ENCODE data around the gene KCNQ1.

The KCNQ1 gene

DNA sequence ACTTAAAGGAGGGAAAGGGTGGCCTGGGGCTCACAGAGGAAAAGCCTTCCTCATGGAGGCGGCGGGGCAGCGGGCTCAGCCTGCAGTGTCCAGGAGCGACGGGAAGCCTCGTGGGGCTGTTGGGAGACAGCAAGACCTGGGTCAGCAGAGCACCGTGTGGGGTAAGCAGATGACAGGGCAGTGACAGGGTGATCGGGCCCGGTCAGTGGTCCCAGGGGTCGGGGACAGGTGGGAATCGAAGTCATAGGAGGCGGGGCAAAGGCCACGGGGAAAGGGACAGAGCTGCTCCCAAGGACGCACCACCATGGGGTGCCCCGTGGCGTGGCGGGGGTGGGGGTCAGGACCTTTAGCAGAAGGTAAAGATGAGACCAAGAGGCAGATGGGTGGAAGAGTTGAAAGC is 390.9 kb downstream of the KCNQ1 start:
- DNase-seq: no peak

DNA sequence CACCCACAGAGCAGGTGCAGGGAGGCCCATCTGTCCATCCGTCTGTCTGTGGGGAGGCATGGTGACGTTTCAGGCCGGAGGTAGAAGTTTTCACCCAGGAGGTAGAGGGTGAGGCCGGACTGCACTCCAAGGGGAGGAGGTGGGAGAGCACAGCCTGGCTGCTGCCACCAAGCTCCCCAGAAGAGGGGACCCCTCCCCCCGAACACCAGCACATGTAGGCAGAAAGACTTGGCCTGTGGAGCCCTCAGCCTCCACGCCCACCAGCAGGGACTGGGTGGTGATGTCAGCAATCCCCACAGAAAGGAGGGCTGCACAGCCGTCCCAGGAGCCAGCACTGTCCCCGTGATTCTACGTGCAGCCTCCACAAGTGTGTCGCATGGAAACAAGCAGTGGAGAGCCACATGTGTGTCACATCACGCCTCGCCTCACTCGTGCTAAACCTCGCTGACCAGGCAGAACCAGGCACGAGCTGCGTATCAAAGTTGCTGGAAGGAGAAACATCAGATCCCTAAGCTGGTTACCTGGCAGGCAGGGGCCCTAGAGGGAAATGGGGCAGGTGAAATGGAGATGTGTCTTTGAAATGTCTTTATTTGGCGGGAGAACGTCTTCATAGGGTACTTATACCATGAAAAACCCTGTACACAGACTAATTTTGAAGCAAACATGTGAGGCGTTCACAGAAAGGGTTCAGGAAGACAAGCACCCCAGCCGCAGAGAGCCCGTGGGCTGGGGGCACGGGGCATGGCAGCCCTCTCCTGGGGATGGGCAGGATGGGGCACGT is 391.7 kb downstream of the KCNQ1 start:
- no peak for DNase-seq

DNA sequence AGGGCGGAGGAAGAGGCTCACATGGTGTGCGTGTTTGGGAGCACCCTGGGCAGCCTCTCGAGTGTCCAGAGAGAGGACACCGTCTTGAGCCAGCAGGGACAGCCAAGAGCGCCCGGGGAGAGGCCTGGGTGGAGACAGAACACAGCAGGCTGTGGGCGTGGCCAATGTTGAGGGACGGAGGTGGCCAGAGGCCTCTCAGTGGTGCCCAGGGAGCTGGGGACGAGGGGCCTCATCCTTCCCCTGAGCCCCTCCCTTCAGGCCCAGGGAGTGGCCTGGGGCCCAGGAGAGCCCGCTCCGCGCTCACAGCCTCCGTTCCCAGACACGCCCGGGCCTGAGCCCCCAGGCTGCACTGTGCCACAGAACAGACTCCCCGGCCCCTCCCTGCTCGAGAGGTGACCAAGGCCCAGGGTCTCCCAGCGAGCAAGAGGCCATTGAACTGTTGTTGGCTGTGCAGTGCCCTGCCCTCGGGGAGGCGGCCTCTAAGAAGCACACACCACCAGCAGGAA is 392.3 kb downstream of the KCNQ1 start:
- DNase-seq: no peak

DNA sequence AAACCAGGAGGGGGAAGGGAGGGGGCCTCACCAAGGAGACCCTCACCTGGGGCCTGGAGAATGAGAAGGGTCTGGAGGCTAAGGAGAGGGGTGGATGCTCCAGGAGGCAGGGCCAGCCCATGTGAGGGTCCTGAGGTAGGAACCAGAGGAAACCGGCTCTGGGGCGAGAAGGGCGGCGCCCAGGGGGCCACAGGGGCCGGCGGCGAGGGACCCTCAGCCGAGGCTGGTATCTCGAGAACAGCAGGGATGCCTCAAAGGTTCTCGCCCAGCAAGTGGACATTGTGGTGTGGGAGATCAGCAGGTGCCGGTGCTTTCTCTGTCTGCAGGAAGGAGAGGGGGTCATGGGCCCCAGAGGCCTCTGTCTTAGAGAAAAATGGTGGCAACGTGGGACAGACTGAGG is 392.8 kb downstream of the KCNQ1 start:
- no peak for DNase-seq

DNA sequence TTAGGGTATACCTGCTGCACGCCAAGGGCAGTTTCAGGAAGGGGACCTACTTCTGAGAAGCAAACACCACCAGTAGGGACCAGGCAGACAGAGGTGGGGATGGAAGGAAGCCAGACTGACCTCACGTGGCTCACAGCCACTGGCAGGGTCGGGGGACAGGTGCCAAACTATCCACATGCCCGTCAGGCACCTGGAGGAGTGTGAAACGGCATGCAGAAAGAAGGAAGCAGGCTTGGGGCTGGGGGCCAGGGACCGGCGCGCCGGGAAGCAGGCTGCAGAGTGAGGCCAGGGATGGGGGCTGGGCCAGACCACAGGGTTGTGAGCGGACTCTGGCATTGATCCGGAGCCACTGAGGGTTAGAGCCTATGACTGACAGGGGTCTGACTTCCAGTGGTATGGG is 393.3 kb downstream of the KCNQ1 start:
- DNase-seq: no peak

DNA sequence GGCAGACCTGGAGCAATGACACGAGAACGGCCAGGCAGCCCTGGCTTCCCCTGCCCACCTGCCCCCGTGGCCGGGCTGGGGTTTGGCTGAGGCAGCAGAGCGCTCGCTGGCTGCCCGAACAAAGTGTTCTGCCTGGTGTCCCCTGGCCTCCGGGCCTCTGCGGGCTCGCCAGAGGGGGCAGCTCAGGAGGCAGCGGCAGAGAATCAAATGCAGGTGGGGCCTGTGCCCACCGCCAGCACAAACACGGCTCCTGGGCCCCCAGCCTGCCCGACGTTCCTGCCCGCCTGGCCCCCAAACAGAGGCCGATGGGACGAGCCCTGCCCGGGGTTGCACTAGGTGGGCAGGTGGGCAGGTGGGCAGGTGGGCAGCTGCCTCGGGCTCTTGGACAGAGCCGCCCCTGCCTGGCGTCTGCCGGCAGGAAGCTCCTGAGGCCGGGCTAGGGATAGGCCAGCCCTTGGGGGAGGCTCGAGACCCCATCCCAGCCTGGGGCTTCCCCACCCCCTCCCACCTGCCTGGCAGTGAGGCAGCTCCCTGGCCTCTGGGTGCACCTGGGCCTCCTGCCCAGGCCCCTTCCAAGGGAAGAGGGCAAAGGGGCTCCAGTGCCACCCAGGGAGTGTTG is 394.0 kb downstream of the KCNQ1 start:
- no peak for DNase-seq

DNA sequence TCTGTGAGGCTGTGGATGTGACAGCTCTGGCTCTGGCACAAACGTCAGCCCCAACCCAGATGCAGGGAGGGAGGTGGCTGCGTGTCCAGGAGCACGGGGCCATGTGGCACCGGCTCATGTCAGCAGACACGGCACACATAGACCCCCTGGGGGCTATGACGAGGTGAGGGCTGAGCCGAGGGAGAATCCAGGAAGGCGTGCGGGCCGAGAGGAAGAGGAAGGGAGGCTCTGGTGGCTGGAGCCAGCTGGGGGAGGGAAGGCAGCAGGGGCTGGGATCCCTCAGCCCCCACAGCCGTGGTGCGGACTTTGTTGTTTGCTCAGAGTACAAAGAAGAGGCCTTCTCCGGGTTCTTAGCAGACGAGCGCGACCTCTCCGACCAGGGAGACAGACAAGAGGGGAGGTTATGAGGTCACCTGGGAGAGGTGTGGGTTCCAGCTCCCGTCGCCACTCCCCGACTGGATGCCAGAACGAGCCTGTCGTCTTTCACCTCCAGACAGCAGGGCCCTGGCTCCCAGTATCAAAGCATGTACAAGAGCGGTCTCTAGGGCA is 394.7 kb downstream of the KCNQ1 start:
- DNase-seq: no peak

DNA sequence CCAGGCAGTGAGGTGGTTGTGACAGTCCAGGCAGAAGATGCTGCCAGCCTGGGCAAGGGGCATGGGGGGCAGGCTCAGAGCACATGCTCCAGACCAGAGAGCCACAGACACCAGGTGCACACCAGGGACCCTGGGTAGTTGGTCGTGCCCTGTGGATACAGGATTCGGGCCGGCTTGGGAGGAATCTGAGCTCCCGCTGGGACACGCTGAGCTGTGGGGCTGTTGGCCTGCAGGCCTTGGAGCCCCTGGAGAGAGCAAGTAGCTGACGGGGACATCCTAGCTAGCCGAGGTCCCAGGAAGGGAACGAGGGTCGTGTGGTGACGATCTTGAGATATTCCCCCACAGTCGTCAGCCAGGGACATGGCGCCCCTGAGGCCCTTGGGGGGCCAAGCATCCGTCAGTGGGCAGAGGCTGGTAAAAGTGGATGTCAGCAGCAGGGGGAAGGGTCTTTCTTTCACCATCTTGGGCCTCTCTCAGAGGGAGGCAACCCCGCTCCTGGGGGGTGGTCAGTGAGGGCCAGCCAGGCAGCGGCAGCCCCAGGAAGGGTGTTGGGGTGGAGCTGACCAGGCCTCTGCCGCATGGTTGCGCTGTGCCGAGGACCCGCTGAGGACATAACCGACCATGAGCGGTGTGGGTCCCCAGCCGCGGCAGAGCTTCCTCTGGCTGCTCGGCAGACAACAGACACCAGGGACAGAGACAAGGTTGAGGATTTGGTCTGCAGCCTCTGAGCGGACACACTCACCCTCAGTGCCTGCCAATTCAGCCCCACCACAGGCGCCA is 396.8 kb downstream of the KCNQ1 start:
- no peak for DNase-seq

DNA sequence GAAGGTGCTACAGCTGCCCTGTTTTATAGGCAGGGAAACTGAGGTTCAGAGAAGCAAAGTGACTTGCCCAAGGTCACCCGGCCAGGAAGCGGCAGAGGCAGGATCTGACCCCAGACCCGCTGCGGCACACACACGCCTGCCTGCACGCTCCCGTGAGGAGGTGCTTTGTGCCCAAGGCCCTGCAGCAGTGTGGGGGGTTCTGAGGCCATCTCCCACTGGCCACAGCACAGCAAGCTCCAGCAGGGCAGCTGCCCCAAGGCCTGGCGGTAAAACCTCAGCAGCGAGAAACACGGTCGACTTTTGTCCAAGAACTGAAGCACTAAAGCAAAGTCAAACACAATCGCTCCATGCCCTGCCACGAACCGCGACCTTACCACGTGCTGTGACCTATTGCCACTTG is 398.1 kb downstream of the KCNQ1 start:
- DNase-seq: no peak

DNA sequence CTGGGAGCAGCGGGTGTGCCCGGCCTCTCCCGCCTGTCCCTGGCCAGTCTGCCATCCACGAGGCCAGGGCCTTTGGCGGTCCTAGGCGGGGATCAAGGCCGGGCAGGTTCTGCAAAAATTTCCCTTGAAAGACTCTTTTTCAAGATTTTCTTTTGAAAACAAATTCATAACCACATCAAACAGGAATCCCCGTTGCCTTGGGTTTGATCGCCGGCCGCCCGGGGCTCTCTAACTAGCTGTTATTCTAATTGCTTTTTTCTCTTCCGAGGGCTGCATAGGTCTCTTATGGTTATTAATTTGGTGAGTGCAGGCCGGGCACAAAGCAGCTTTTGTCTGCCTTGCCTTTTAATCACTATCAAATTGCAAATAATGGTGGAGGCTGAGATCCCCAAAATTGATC is 398.7 kb downstream of the KCNQ1 start:
- DNase-seq: no peak

DNA sequence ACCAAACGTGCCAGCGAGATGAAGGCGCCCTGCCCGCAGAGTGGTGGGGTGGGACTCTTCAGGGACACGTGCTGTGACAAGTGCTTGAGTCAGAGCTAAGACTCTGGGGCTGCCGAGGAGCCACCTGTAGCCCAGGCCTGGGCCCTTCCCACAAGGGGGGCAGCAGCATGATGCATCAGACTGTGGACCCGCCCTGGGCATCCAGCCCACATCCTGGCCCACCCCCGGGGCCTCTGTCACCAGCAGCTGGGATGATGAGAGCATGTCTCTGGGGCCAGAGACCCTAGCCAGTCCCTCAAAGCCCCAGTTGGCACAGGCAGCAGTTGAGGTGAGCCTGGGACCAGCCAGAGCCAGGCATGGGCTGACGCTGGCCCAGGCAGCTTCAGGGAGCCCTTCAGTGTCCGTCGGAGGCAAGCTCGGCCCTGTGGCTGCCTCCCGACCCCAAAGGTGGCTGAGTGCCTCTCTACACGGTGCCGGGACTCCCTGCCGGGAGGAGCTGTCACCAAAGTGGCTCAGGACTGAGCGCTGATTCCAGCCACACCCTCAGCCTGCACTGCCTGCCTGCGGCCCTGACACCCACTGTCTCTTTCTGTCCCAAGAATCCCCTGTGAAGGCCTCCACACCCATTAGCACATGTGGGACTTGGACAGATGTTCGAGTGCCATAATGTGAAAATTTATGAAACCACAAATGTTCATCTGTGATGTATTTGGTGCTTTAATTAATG is 399.5 kb downstream of the KCNQ1 start:
- DNase-seq: no peak

DNA sequence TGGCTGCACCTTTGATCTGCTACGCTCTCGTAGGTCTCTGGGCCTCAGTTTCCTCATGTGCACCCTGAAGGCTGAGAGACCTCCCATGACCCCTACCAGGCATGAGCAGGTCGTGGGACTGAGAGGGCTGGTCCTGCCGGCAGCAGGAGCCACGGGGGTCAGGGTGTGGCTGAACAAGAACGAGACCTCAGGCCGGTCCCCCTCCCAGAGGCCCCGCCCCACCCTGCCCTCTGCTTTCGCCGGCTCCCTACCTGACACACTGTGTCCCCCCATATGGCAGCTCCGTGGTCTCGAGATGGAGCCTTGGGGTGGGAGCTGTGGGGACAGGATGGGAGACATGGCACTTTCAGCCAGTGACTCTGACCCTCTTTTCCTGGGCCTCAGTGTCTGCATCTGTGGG is 400.2 kb downstream of the KCNQ1 start:
- no peak for DNase-seq

DNA sequence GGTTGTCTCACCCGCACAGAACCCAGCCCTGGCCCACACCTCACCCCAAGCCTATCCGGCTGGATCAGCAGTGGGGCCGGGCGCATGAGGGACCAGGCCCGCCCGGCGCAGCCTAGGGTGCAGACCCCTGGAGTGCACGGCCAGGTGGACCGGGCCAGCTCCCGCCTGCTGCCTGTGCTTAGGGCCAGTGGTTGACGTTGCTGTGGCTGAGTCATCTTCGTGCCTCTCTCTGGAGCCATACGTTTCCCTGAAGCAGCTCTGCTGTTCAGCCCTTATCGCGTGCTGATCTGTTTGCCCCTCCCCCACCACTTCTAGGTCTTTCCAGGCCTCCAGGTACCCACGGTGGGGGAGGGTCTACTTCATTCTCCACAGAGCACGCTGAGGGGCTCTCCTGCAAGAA is 401.2 kb downstream of the KCNQ1 start:
- DNase-seq: no peak

DNA sequence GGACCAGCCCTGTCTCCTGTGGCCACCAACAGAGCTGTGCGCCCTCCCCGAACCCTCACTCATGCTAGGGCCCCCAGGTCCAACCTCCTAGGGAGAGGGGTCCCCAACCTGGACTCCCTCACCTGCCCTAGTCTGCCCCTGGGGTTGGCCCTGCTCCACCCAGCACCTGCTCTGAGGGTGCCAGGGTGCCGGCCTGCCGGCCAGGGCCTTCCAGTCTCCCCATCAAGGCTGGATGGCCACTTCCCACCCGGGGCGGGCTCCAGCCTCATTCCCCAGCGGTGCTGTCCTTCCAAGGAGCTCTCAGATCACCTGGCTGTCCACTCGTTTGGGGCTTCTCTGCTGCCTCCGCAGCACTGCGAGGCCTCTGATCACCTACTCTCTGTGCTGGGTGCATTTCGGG is 401.7 kb downstream of the KCNQ1 start:
- no peak for DNase-seq

DNA sequence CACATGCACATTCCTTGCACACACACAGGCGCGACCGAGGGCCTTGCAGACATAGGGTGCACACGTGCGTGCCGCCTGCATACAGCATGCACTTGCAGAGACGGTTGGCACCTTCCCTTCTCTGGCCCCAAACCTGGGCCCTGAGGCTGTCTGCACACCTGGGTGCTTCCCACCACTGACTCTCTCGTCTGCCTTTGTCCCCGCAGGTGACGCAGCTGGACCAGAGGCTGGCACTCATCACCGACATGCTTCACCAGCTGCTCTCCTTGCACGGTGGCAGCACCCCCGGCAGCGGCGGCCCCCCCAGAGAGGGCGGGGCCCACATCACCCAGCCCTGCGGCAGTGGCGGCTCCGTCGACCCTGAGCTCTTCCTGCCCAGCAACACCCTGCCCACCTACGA is 402.8 kb downstream of the KCNQ1 start:
- no peak for DNase-seq

DNA sequence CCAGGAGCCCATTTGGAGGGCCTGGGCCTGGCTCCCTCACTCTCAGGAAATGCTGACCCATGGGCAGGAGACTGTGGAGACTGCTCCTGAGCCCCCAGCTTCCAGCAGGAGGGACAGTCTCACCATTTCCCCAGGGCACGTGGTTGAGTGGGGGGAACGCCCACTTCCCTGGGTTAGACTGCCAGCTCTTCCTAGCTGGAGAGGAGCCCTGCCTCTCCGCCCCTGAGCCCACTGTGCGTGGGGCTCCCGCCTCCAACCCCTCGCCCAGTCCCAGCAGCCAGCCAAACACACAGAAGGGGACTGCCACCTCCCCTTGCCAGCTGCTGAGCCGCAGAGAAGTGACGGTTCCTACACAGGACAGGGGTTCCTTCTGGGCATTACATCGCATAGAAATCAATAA is 403.7 kb downstream of the KCNQ1 start:
- DNase-seq: no peak

DNA sequence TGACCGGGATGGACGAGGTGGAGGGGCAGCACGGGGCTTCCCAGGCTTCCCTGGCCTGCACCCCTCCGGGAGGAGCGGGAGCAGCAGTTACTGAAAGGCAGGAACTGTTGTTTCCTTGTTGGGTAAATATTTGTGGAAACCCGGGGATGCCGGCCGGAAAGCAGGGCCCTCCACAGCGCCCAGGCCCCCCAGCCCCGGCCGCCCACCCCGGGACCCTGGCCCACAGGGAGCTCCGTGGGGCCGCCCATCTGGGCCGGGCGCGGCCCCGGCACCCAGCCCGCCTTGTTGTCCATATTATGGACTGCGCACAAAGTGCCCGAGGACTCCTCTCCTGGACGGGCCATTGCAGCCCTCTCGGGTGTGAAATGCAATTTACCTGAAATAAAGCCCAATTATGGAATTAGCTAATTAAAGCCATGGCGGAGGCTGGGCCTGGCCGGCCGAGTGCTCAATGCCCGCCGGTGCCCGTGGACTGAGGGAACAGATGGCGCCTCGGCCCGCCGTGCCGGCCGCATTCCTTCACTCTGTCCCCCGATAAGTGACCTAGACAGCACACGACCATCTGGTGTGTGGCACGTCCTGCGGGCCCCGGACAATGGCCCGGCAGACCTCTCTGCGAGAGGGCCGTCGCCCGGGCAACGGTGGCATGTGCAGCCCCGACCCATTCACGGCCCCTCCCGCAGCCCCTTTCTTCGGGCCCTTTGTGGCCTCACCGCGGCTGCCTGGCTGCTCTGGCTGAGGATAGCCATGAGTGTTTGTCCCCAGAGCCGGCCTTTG is 405.4 kb downstream of the KCNQ1 start:
- DNase-seq: no peak

DNA sequence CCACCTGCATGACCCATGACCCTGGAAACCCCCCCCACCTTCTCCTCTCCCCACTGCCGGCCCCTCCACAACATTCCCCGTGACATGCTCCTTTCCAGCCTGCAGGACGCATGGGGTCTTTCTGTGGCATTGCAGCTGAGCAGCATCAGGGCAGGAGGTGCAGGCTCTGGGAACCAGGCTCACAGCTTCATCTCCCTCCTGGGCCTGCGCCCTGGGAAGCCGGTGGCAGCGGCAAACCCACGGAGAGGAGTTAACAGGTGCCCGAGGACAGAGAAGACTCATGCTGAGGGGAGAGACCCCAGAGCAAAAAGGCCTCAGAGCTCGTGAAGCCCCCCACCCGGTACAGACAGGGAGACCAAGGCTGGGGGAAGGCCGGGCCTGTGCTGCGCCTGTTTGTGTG is 408.6 kb downstream of the KCNQ1 start:
- DNase-seq: no peak

DNA sequence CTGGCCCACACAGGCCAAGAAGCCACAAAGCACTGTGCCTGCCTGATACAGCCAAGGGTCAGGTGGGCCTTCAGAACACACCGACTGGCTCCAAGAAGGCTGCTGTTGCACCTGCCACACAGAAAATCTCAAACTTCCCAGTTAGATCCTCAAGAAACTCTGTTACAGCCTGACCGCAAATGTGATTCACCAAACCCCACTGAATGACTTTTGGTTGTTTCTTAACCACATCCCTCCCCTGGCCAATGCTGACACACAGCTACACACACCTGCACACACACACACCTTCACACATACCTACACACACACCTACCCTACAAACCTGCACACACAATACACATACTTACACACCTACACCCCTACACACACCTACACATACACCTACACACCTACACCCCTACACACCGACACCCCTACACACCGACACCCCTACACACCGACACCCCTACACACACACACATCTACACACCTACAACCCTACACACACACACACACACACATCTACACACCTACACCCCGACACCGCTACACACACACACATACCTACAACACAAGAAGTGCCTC is 409.3 kb downstream of the KCNQ1 start:
- no peak for DNase-seq

DNA sequence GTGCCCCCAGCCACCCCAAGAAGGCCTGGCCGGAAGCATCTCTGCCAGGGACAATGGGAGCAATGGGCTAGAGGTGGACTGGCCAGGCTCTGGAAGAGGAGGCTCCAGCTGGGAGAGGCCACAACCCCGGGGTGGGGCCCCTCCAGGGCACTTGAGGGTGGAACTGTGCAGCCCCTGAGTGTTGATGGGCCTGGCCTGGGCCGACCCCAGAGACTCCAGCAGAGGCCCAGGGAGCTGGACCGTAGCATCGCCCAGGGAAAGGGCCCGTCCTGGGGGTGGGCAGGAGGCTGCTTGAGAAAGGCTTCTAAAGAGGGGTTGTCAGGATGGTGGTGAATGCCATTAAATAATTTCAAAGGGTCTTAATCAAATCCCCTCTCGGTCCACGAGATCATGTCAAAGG is 410.4 kb downstream of the KCNQ1 start:
- no peak for DNase-seq

DNA sequence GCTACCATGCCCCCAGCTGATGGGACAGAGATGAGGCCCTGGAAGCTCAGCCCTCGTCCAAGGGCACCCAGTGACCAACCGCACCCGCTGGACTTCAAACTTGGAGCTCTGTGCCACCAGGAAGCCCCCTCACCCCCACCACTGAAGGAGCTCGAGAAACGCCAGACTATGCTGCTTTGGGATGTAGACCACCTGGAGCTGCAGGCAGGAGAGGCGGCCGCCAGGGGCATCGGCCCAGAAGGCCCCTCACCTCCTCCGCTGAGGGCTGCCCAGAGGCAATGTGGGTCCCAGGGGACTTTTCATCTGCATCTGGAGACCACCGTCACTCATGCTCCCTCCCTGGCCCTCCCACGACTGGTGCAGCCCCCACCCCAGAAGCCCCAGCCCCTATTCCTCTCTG is 412.5 kb downstream of the KCNQ1 start:
- DNase-seq: no peak

DNA sequence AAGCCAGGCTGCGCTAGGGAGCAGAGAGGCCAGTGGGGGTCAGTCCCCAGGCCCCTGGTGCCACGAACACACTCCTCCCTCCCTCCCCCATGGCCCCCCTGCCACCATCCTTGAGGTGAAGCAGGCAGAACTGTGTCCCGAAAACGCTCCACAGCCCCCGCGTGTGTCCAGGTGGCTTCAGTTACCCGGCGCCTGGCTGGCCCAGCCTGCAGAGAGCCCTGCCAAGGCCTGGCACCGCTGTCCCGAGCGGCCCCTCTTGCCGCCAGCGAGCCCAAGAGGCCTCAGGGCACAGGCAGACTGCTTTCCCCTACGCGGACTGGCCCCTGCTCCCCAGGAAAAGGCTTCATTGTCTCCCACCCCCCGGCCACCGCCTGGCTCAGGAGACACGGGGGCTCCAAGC is 413.1 kb downstream of the KCNQ1 start:
- no peak for DNase-seq

Data from activated gamma-delta T cell (primary cell).